Skin epidermis (tissue), 12 donors: ENCODE measurements around the gene ZNF341.
"Not testable (repeated sequence)": the region's sequence is repeated elsewhere in the genome, so short reads cannot be mapped to it uniquely, and the experiment has no call there.

Experiments
- H3K27ac ChIP-seq, 21 experiments: fragments of 200-600 bp; sonication (generic) in 11 of 21; one replicate each; pipeline ENCODE4 v1.5.0; 2020; ENCODE audit warnings: mild to moderate bottlenecking in 3 of 21, inconsistent platforms in 2 of 21, moderate library complexity in 2 of 21
- H3K4me3 ChIP-seq, 7 experiments: fragments of 200-600 bp; sonication (generic) in 2 of 7; one replicate each; pipeline ENCODE4 v1.5.0; 2020; ENCODE audit warnings: inconsistent platforms in 2 of 7, mild to moderate bottlenecking in 2 of 7, moderate library complexity in 1 of 7

Gene ZNF341

GRCh38 chr20:33725607-33726264 is 6.1 kb upstream of the ZNF341 start:
- Histone ChIP-seq H3K27ac (no peak overlapping the region), H3K4me3 (no peak overlapping the region)

GRCh38 chr20:33727115-33727479 is 4.7 kb upstream of the ZNF341 start:
- no peak overlapping the region for H3K27ac ChIP-seq
- H3K4me3 ChIP-seq, result no peak overlapping the region

GRCh38 chr20:33727806-33728205 is 4.0 kb upstream of the ZNF341 start:
- H3K27ac ChIP-seq, result no peak overlapping the region
- H3K4me3 ChIP-seq, result no peak overlapping the region

- no peak overlapping the region for H3K4me3 ChIP-seq
Measured at GRCh38 chr20:33728463-33728862, 3.3 kb upstream of the ZNF341 start.

GRCh38 chr20:33729101-33729500 is 2.7 kb upstream of the ZNF341 start:
- H3K27ac ChIP-seq, result no peak overlapping the region
- no peak overlapping the region for H3K4me3 ChIP-seq

More at GRCh38 chr20:33728463-33728862, 3.3 kb upstream of the ZNF341 start:
- H3K27ac ChIP-seq, result no peak overlapping the region

- peak overlapping the region in 20 of 21 experiments; percentile 72 to 97 (median 89) for H3K27ac ChIP-seq
- peak overlapping the region; percentile 36 to 63 (median 56) for H3K4me3 ChIP-seq
Measured at GRCh38 chr20:33730946-33731692, 677 bp upstream of the ZNF341 start.

GRCh38 chr20:33732166-33732970 is 572 bp downstream of the ZNF341 start:
- peak overlapping the region; percentile 72 to 97 (median 89) for H3K27ac ChIP-seq
- peak overlapping the region; percentile 49 to 63 (median 58) for H3K4me3 ChIP-seq

GRCh38 chr20:33733654-33734576 is 2.1 kb downstream of the ZNF341 start:
- H3K4me3 ChIP-seq, result peak overlapping the region in 1 of 7 experiments; percentile 49
- H3K27ac ChIP-seq, result peak overlapping the region in 19 of 21 experiments; percentile 30 to 97 (median 61)

- H3K27ac ChIP-seq, result no peak overlapping the region
- no peak overlapping the region for H3K4me3 ChIP-seq
Measured at GRCh38 chr20:33736962-33737361, 5.2 kb downstream of the ZNF341 start.

GRCh38 chr20:33739493-33739892 is 7.7 kb downstream of the ZNF341 start:
- H3K27ac ChIP-seq, result no peak overlapping the region
- no peak overlapping the region for H3K4me3 ChIP-seq

- H3K4me3 ChIP-seq, result no peak overlapping the region
- no peak overlapping the region for H3K27ac ChIP-seq
Measured at GRCh38 chr20:33740189-33740588, 8.4 kb downstream of the ZNF341 start.

- Histone ChIP-seq H3K27ac (no peak overlapping the region), H3K4me3 (no peak overlapping the region)
Measured at GRCh38 chr20:33744181-33744580, 12.4 kb downstream of the ZNF341 start.

GRCh38 chr20:33744773-33745385 is 13.1 kb downstream of the ZNF341 start:
- no peak overlapping the region for H3K4me3 ChIP-seq
- H3K27ac ChIP-seq, result no peak overlapping the region

- Histone ChIP-seq H3K4me3 (no peak overlapping the region), H3K27ac (no peak overlapping the region)
Measured at GRCh38 chr20:33746325-33746998, 14.7 kb downstream of the ZNF341 start.

- H3K27ac ChIP-seq, result no peak overlapping the region
Measured at GRCh38 chr20:33751775-33752174, 20.0 kb downstream of the ZNF341 start.

GRCh38 chr20:33753143-33753542 is 21.3 kb downstream of the ZNF341 start:
- H3K27ac ChIP-seq, result no peak overlapping the region

More at GRCh38 chr20:33751775-33752174, 20.0 kb downstream of the ZNF341 start:
- no peak overlapping the region for H3K4me3 ChIP-seq

GRCh38 chr20:33753763-33754162 is 22.0 kb downstream of the ZNF341 start:
- Histone ChIP-seq H3K27ac (no peak overlapping the region), H3K4me3 (no peak overlapping the region)

More at GRCh38 chr20:33753143-33753542, 21.3 kb downstream of the ZNF341 start:
- H3K4me3 ChIP-seq, result no peak overlapping the region

- H3K27ac ChIP-seq, H3K4me3 ChIP-seq: not testable (repeated sequence)
Measured at GRCh38 chr20:33755936-33756490, 24.2 kb downstream of the ZNF341 start.
